H9 (cell line): ENCODE data around the gene TIMM22. TPM values are rescaled to one million over a fixed set of nuclear protein-coding genes. Genes with fewer than 3 reads are reported as not detected.

Source experiments
- DNase-seq: peaks from one replicate; pipeline ENCODE4 v3.0.0-alpha.2; 2017
- H2AFZ ChIP-seq: one replicate; pipeline ENCODE4 v1.6.1; 2013; ENCODE audit warnings: mild to moderate bottlenecking, low read length, control low read depth, moderate library complexity
- H2AK5ac ChIP-seq: 2 replicates; pipeline ENCODE4 v1.6.1; 2013; ENCODE audit warnings: low read length, control low read depth, mixed read lengths; ENCODE audit not compliant: insufficient read length
- H2BK120ac ChIP-seq: one replicate; pipeline ENCODE4 v1.6.1; 2013; ENCODE audit warnings: low read depth, mild to moderate bottlenecking, low read length, control low read depth, inconsistent platforms; ENCODE audit not compliant: poor library complexity, severe bottlenecking
- H2BK12ac ChIP-seq: 2 replicates; pipeline ENCODE4 v1.6.1; 2013; ENCODE audit warnings: low read length, control low read depth, mixed read lengths, low read depth; ENCODE audit not compliant: insufficient read length
- H2BK15ac ChIP-seq: 2 replicates; pipeline ENCODE4 v1.6.1; 2013; ENCODE audit warnings: low read depth, low read length, control low read depth
- H2BK20ac ChIP-seq: one replicate; pipeline ENCODE4 v1.6.1; 2013; ENCODE audit warnings: low read depth, mild to moderate bottlenecking, low read length, control low read depth, inconsistent platforms; ENCODE audit not compliant: poor library complexity, severe bottlenecking
- H2BK5ac ChIP-seq: 2 replicates; pipeline ENCODE4 v1.6.1; 2013; ENCODE audit warnings: low read length, control low read depth, mixed read lengths; ENCODE audit not compliant: insufficient read length
- H3K14ac ChIP-seq: 2 replicates; pipeline ENCODE4 v1.6.1; 2013; ENCODE audit warnings: low read length, control low read depth; ENCODE audit not compliant: insufficient read depth
- H3K18ac ChIP-seq: 2 replicates; pipeline ENCODE4 v1.6.1; 2013; ENCODE audit warnings: low read depth, mild to moderate bottlenecking, mixed read lengths, low read length, control low read depth; ENCODE audit not compliant: insufficient read length
- H3K23ac ChIP-seq: 2 replicates; pipeline ENCODE4 v1.6.1; 2013; ENCODE audit warnings: low read length, control low read depth, mixed read lengths, low read depth; ENCODE audit not compliant: insufficient read length
- H3K23me2 ChIP-seq: 2 replicates; pipeline ENCODE4 v1.6.1; 2013; ENCODE audit warnings: low read depth, mild to moderate bottlenecking, mixed read lengths, low read length, control low read depth; ENCODE audit not compliant: insufficient read length, poor library complexity, severe bottlenecking
- H3K27ac ChIP-seq: 2 replicates; pipeline ENCODE4 v1.5.1; 2013; ENCODE audit warnings: low read length, control low read depth, mixed read lengths, low read depth; ENCODE audit not compliant: insufficient read length
- H3K27me3 ChIP-seq: 2 replicates; pipeline ENCODE4 v1.6.1; 2013; ENCODE audit warnings: low read length, control low read depth, inconsistent platforms; ENCODE audit not compliant: insufficient read depth
- H3K4ac ChIP-seq: 2 replicates; pipeline ENCODE4 v1.6.1; 2013; ENCODE audit warnings: low read depth, mild to moderate bottlenecking, control low read depth, inconsistent platforms, low read length, moderate library complexity
- H3K4me1 ChIP-seq: 2 replicates; pipeline ENCODE4 v1.6.1; 2013; ENCODE audit warnings: low read length, control low read depth, inconsistent platforms; ENCODE audit not compliant: insufficient read depth
- H3K4me2 ChIP-seq: 2 replicates; pipeline ENCODE4 v1.6.1; 2013; ENCODE audit warnings: low read length, control low read depth, mixed read lengths; ENCODE audit not compliant: insufficient read length, insufficient read depth
- H3K56ac ChIP-seq: 2 replicates; pipeline ENCODE4 v1.6.1; 2013; ENCODE audit warnings: low read depth, mild to moderate bottlenecking, mixed read lengths, low read length, control low read depth; ENCODE audit not compliant: insufficient read length
- H3K79me1 ChIP-seq: 2 replicates; pipeline ENCODE4 v1.6.1; 2013; ENCODE audit warnings: low read depth, mild to moderate bottlenecking, moderate library complexity, low read length, control low read depth, inconsistent platforms; ENCODE audit not compliant: insufficient read depth, poor library complexity, severe bottlenecking
- H3K79me2 ChIP-seq: 2 replicates; pipeline ENCODE4 v1.6.1; 2013; ENCODE audit warnings: low read length, control low read depth, inconsistent platforms; ENCODE audit not compliant: insufficient read depth
- H3K9ac ChIP-seq: 2 replicates; pipeline ENCODE4 v1.6.1; 2013; ENCODE audit warnings: low read length, control low read depth, mixed read lengths; ENCODE audit not compliant: insufficient read length; ENCODE audit errors: extremely low read depth
- H3K9me3 ChIP-seq: one replicate; pipeline ENCODE4 v1.6.1; 2013; ENCODE audit warnings: low read depth, low read length, inconsistent platforms; ENCODE audit not compliant: control insufficient read depth
- H3T11ph ChIP-seq: one replicate; pipeline ENCODE4 v1.6.1; 2013; ENCODE audit warnings: mild to moderate bottlenecking, low read length, control low read depth, inconsistent platforms
- H4K20me1 ChIP-seq: one replicate; pipeline ENCODE4 v1.6.1; 2013; ENCODE audit not compliant: control insufficient read depth, insufficient read length, insufficient read depth
- H4K5ac ChIP-seq: 2 replicates; pipeline ENCODE4 v1.6.1; 2013; ENCODE audit warnings: low read depth, mild to moderate bottlenecking, mixed read lengths, low read length, control low read depth; ENCODE audit not compliant: insufficient read length
- H4K8ac ChIP-seq: replicated peaks from 2 replicates; pipeline ENCODE4 v1.6.1; 2013; ENCODE audit warnings: low read length, control low read depth, mixed read lengths, low read depth; ENCODE audit not compliant: insufficient read length
- H4K91ac ChIP-seq: 2 replicates; pipeline ENCODE4 v1.6.1; 2013; ENCODE audit warnings: low read depth, mild to moderate bottlenecking, moderate library complexity, mixed read lengths, low read length, control low read depth; ENCODE audit not compliant: insufficient read length
- H3K27ac Mint-ChIP-seq, 3 experiments: 2 replicates in 2 of 3; 3 replicates in 1 of 3; pipeline ENCODE4 v1.8.0; 2020 to 2021; ENCODE audit warnings: mixed read lengths in 3 of 3, mild to moderate bottlenecking in 1 of 3, moderate library complexity in 1 of 3
- H3K27me3 Mint-ChIP-seq: 2 replicates; pipeline ENCODE4 v1.8.0; 2021; ENCODE audit warnings: low read depth, mild to moderate bottlenecking, moderate library complexity, mixed read lengths
- H3K36me3 Mint-ChIP-seq, 3 experiments: 2 replicates in 2 of 3; 3 replicates in 1 of 3; pipeline ENCODE4 v1.8.0; 2020 to 2021; ENCODE audit warnings: low read depth in 3 of 3, mixed read lengths in 3 of 3; ENCODE audit not compliant: insufficient read depth in 1 of 3
- H3K4me1 Mint-ChIP-seq, 2 experiments: 2 replicates each; pipeline ENCODE4 v1.8.0; 2020; ENCODE audit warnings: mixed read lengths in 2 of 2
- H3K4me3 Mint-ChIP-seq, 2 experiments: 2 replicates in 1 of 2; 3 replicates in 1 of 2; pipeline ENCODE4 v1.8.0; 2020 to 2021; ENCODE audit warnings: mild to moderate bottlenecking in 2 of 2, mixed read lengths in 2 of 2, moderate library complexity in 1 of 2
- H3K9me3 Mint-ChIP-seq, 2 experiments: 2 replicates in 1 of 2; 3 replicates in 1 of 2; pipeline ENCODE4 v1.8.0; 2020; ENCODE audit warnings: mild to moderate bottlenecking in 2 of 2, mixed read lengths in 2 of 2, moderate library complexity in 1 of 2
- WGBS: extraction: QIAGEN DNeasy Blood & Tissue Kit; methylation state at CpG from one replicate; pipeline ENCODE4 v1.1.7; 2013; ENCODE audit warnings: missing lambda C conversion rate, low lambda C conversion rate, mixed read lengths; ENCODE audit not compliant: insufficient read length; ENCODE audit errors: extremely low coverage; 5-methylcytosine and 5-hydroxymethylcytosine counted together
- total RNA-seq: library from RNA; stranded (reverse); gene quantifications from 2 replicates; pipeline ENCODE4 v1.2.1, GENCODE V29; 2021
- TF ChIP-seq, protein P1 (sequence below): fragments of 200-600 bp; sonication (generic); conservative IDR thresholded peaks from 3 replicates; pipeline ENCODE4 v1.8.0; 2021; ENCODE audit warnings: antibody characterized with exemption, mild to moderate bottlenecking

Gene TIMM22
- total RNA-seq, 1 experiment from 2014 or later: 23.0 TPM

GRCh38 chr17:978103-979093, 18.5 kb upstream of the TIMM22 start:
- no peak overlapping the region for H3K27ac ChIP-seq
- H3K9me3 ChIP-seq: no peaks in the 10 kb centered on the region
- no peaks in the 10 kb centered on the region for H4K20me1 ChIP-seq
- Mint-ChIP-seq H3K4me1 (peaks cover 41 to 42% of the 10 kb centered on the region in 2 experiments), H3K4me3 (peak overlapping the region; percentile 79 to 93), H3K9me3 (no peaks in the 10 kb centered on the region; a peak in 1 of 5 replicates), H3K27ac (peak overlapping the region; percentile 41 to 50 (median 47); a peak in 4 of 7 replicates), H3K27me3 (no peaks in the 10 kb centered on the region), H3K36me3 (peaks cover 4 to 6% (median 5%) of the 10 kb centered on the region in 3 experiments; a peak in 6 of 7 replicates)
- no peak overlapping the region for H4K91ac ChIP-seq
- peak overlapping the region; percentile 53 for H3K18ac ChIP-seq
- no peak overlapping the region for H2AK5ac ChIP-seq
- TF ChIP-seq, protein P1, sequence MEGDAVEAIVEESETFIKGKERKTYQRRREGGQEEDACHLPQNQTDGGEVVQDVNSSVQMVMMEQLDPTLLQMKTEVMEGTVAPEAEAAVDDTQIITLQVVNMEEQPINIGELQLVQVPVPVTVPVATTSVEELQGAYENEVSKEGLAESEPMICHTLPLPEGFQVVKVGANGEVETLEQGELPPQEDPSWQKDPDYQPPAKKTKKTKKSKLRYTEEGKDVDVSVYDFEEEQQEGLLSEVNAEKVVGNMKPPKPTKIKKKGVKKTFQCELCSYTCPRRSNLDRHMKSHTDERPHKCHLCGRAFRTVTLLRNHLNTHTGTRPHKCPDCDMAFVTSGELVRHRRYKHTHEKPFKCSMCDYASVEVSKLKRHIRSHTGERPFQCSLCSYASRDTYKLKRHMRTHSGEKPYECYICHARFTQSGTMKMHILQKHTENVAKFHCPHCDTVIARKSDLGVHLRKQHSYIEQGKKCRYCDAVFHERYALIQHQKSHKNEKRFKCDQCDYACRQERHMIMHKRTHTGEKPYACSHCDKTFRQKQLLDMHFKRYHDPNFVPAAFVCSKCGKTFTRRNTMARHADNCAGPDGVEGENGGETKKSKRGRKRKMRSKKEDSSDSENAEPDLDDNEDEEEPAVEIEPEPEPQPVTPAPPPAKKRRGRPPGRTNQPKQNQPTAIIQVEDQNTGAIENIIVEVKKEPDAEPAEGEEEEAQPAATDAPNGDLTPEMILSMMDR: no peak
- no peak overlapping the region for H2AFZ ChIP-seq
- peak overlapping the region; percentile 19 for H2BK120ac ChIP-seq
- no peak for DNase-seq
- H3K9ac ChIP-seq: peak overlapping the region; percentile 73
- H3K79me2 ChIP-seq: peaks cover 25% of the 10 kb centered on the region
- H2BK20ac ChIP-seq: no peak overlapping the region
- H3K79me1 ChIP-seq: no peaks in the 10 kb centered on the region
- H3K56ac ChIP-seq: no peak overlapping the region
- no peak overlapping the region for H2BK5ac ChIP-seq
- H2BK12ac ChIP-seq: no peak overlapping the region
- H3K4me2 ChIP-seq: peak overlapping the region; percentile 83
- peaks cover 11% of the 10 kb centered on the region for H3K4me1 ChIP-seq
- no peak overlapping the region for H2BK15ac ChIP-seq
- H3K23ac ChIP-seq: no peak overlapping the region
- no peak overlapping the region for H3T11ph ChIP-seq
- no peak overlapping the region for H3K4ac ChIP-seq
- H3K14ac ChIP-seq: peak overlapping the region; percentile 84
- no CpG with 5 or more reads among the region's 72 CpGs for WGBS
- H3K23me2 ChIP-seq: peaks cover 18% of the 10 kb centered on the region
- H3K27me3 ChIP-seq: no peaks in the 10 kb centered on the region
- H4K5ac ChIP-seq: no peak overlapping the region
- no peak overlapping the region for H4K8ac ChIP-seq
